Measurements from ENCODE around the gene FLOT1. TPM values are rescaled to one million over a fixed set of nuclear protein-coding genes. Genes with fewer than 3 reads are reported as not detected.

FLOT1 gene
- total and polyA plus RNA-seq, 2 of the 13 experiments (the other 11 are each of a cell fraction or from before 2014, with no cell fraction given): 82.3 to 130 TPM

GRCh38 chr6:30690403-30691207 is 51.9 kb downstream of the FLOT1 start, which contains the start of gene NRM (continued):
- no peak for TF ChIP-seq ZNF343 (CRISPR knock-in tag; IDR thresholded peaks at IDR 0.05)
- TF ChIP-seq MIER3 (CRISPR knock-in tag; IDR thresholded peaks at IDR 0.05; ENCODE audit: borderline replicate concordance): no peak; the same call in 1 of the 2 replicates
- TF ChIP-seq ZNF788 (CRISPR knock-in tag; IDR thresholded peaks at IDR 0.05; ENCODE audit: borderline replicate concordance): peak; percentile 60; the same call in 1 of the 2 replicates
- peak; percentile 69; the same call in 1 of the 2 replicates for TF ChIP-seq ZBTB42 (CRISPR knock-in tag; IDR thresholded peaks at IDR 0.05)
- 0 out of 2 replicates have a peak, but pooled peaks have one; percentile 19 for TF ChIP-seq SNAPC2 (CRISPR knock-in tag; IDR thresholded peaks at IDR 0.05)
- peak; percentile 64; the same call in 1 of the 2 replicates for TF ChIP-seq ZNF335 (CRISPR knock-in tag; IDR thresholded peaks at IDR 0.05)
- peak; percentile 61; the same call in 1 of the 2 replicates for TF ChIP-seq ZNF709 (CRISPR knock-in tag; IDR thresholded peaks at IDR 0.05)
- TF ChIP-seq SALL2 (CRISPR knock-in tag; IDR thresholded peaks at IDR 0.05): 0 out of 2 replicates have a peak, but pooled peaks have one; percentile 38
- no peak for TF ChIP-seq GLI4 (CRISPR knock-in tag; IDR thresholded peaks at IDR 0.05; ENCODE audit: borderline replicate concordance)
- no peak for TF ChIP-seq POGZ (CRISPR knock-in tag; IDR thresholded peaks at IDR 0.05)
- TF ChIP-seq PCBP2 (optimal IDR thresholded peaks at IDR 0.05; ENCODE audit: low read depth, low read length, poor library complexity, severe bottlenecking): no peak
- no peak for TF ChIP-seq FOXP1 (IDR thresholded peaks at IDR 0.05)
- TF ChIP-seq FOXP1 (CRISPR knock-in tag; IDR thresholded peaks at IDR 0.05): no peak
- no peak for TF ChIP-seq BATF2 (CRISPR knock-in tag; IDR thresholded peaks at IDR 0.05)
- peak; percentile 85 for TF ChIP-seq POLR2G (IDR thresholded peaks at IDR 0.05; ENCODE audit: low read depth, low read length)
- TF ChIP-seq TFE3 (CRISPR knock-in tag; IDR thresholded peaks at IDR 0.05): no peak
- TF ChIP-seq ZBTB39 (CRISPR knock-in tag; IDR thresholded peaks at IDR 0.05): no peak
- peak; percentile 79 for TF ChIP-seq MYC (CRISPR knock-in tag; IDR thresholded peaks at IDR 0.05; ENCODE audit: borderline replicate concordance)
- peak; percentile 5; the same call in 1 of the 2 replicates for TF ChIP-seq FOXA3 (CRISPR knock-in tag; IDR thresholded peaks at IDR 0.05)
- no peak for TF ChIP-seq ZNF839 (CRISPR knock-in tag; IDR thresholded peaks at IDR 0.05; ENCODE audit: borderline replicate concordance)
- TF ChIP-seq DRAP1 (CRISPR knock-in tag; IDR thresholded peaks at IDR 0.05): peak; percentile 80
- TF ChIP-seq, protein P1, sequence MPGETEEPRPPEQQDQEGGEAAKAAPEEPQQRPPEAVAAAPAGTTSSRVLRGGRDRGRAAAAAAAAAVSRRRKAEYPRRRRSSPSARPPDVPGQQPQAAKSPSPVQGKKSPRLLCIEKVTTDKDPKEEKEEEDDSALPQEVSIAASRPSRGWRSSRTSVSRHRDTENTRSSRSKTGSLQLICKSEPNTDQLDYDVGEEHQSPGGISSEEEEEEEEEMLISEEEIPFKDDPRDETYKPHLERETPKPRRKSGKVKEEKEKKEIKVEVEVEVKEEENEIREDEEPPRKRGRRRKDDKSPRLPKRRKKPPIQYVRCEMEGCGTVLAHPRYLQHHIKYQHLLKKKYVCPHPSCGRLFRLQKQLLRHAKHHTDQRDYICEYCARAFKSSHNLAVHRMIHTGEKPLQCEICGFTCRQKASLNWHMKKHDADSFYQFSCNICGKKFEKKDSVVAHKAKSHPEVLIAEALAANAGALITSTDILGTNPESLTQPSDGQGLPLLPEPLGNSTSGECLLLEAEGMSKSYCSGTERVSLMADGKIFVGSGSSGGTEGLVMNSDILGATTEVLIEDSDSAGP (CRISPR knock-in tag; IDR thresholded peaks at IDR 0.05; ENCODE audit: borderline replicate concordance): no peak; the same call in 1 of the 2 replicates
- TF ChIP-seq KLF16 (CRISPR knock-in tag; IDR thresholded peaks at IDR 0.05): peak in 1 of 2 experiments; percentile 79; a peak in 1 of 4 replicates
- TF ChIP-seq ZNF557 (CRISPR knock-in tag; IDR thresholded peaks at IDR 0.05): 0 out of 2 replicates have a peak, but pooled peaks have one; percentile 42
